ENCODE data around the gene SOX6.

SOX6 gene

GRCh38 chr11:15936011-15936410 is 420.3 kb downstream of the SOX6 start:
- TF ChIP-seq CTCF (conservative IDR thresholded peaks at IDR 0.05; ENCODE audit: low read depth, low read length), result no peak
- Histone ChIP-seq H3K4me3 (IDR thresholded peaks at IDR 0.05; ENCODE audit: insufficient read depth, low read depth, low read length) (no peak overlapping the region), H3K27me3 (ENCODE audit: insufficient read depth, low read depth) (no peaks in the 10 kb centered on the region), H3K27ac (no peak overlapping the region), H3K4me1 (ENCODE audit: low read depth, poor library complexity, severe bottlenecking) (no peaks in the 10 kb centered on the region), H2AFZ (ENCODE audit: low read depth) (no peak overlapping the region), H3K36me3 (ENCODE audit: insufficient read depth) (no peaks in the 10 kb centered on the region), H3K9ac (no peak overlapping the region), H4K20me1 (ENCODE audit: insufficient read depth) (no peaks in the 10 kb centered on the region), H3K79me2 (ENCODE audit: insufficient read depth, low read depth) (no peaks in the 10 kb centered on the region), H3K4me2 (no peak overlapping the region)

GRCh38 chr11:15935373-15935772 is 421.0 kb downstream of the SOX6 start:
- TF ChIP-seq CTCF (conservative IDR thresholded peaks at IDR 0.05; ENCODE audit: low read depth, low read length), result no peak
- H3K4me2 ChIP-seq, result no peak overlapping the region
- no peaks in the 10 kb centered on the region for H4K20me1 ChIP-seq (ENCODE audit: insufficient read depth)
- no peak overlapping the region for H3K27ac ChIP-seq
- H3K4me3 ChIP-seq (IDR thresholded peaks at IDR 0.05; ENCODE audit: insufficient read depth, low read depth, low read length), result no peak overlapping the region
- no peaks in the 10 kb centered on the region for H3K36me3 ChIP-seq (ENCODE audit: insufficient read depth)
- H3K4me1 ChIP-seq (ENCODE audit: low read depth, poor library complexity, severe bottlenecking), result no peaks in the 10 kb centered on the region
- H2AFZ ChIP-seq (ENCODE audit: low read depth), result no peak overlapping the region
- no peak overlapping the region for H3K9ac ChIP-seq
- no peaks in the 10 kb centered on the region for H3K27me3 ChIP-seq (ENCODE audit: insufficient read depth, low read depth)
- H3K79me2 ChIP-seq (ENCODE audit: insufficient read depth, low read depth), result no peaks in the 10 kb centered on the region

- Histone ChIP-seq H3K36me3 (ENCODE audit: insufficient read depth) (no peaks in the 10 kb centered on the region), H2AFZ (ENCODE audit: low read depth) (no peak overlapping the region)
- TF ChIP-seq CTCF (conservative IDR thresholded peaks at IDR 0.05; ENCODE audit: low read depth, low read length), result no peak
Measured at GRCh38 chr11:15933886-15934625, 422.3 kb downstream of the SOX6 start.

GRCh38 chr11:15932417-15932816 is 423.9 kb downstream of the SOX6 start:
- H3K9ac ChIP-seq, result no peak overlapping the region

More at GRCh38 chr11:15933886-15934625, 422.3 kb downstream of the SOX6 start:
- Histone ChIP-seq H3K27ac (no peak overlapping the region), H3K4me3 (IDR thresholded peaks at IDR 0.05; ENCODE audit: insufficient read depth, low read depth, low read length) (no peak overlapping the region), H3K4me1 (ENCODE audit: low read depth, poor library complexity, severe bottlenecking) (no peaks in the 10 kb centered on the region), H3K79me2 (ENCODE audit: insufficient read depth, low read depth) (no peaks in the 10 kb centered on the region), H4K20me1 (ENCODE audit: insufficient read depth) (no peaks in the 10 kb centered on the region), H3K4me2 (no peak overlapping the region), H3K9ac (no peak overlapping the region), H3K27me3 (ENCODE audit: insufficient read depth, low read depth) (no peaks in the 10 kb centered on the region)

More at GRCh38 chr11:15932417-15932816, 423.9 kb downstream of the SOX6 start:
- no peak overlapping the region for H2AFZ ChIP-seq (ENCODE audit: low read depth)
- H3K27ac ChIP-seq, result no peak overlapping the region
- no peaks in the 10 kb centered on the region for H3K36me3 ChIP-seq (ENCODE audit: insufficient read depth)
- H3K79me2 ChIP-seq (ENCODE audit: insufficient read depth, low read depth), result no peaks in the 10 kb centered on the region
- H3K27me3 ChIP-seq (ENCODE audit: insufficient read depth, low read depth), result no peaks in the 10 kb centered on the region
- H3K4me2 ChIP-seq, result no peak overlapping the region
- no peak overlapping the region for H3K4me3 ChIP-seq (IDR thresholded peaks at IDR 0.05; ENCODE audit: insufficient read depth, low read depth, low read length)
- TF ChIP-seq CTCF (conservative IDR thresholded peaks at IDR 0.05; ENCODE audit: low read depth, low read length), result no peak
- no peaks in the 10 kb centered on the region for H4K20me1 ChIP-seq (ENCODE audit: insufficient read depth)
- no peaks in the 10 kb centered on the region for H3K4me1 ChIP-seq (ENCODE audit: low read depth, poor library complexity, severe bottlenecking)
